CD4-positive, alpha-beta T cell treated with Interleukin-15 for 1 hour (primary cell): ENCODE results near the gene SLC10A2.
"Not testable (repeated sequence)": the region's sequence is repeated elsewhere in the genome, so short reads cannot be mapped to it uniquely, and the experiment has no call there.

Experiments used
- DNase-seq: peaks from one replicate; pipeline ENCODE4 v3.0.0-alpha.2; 2020

SLC10A2 gene

DNA sequence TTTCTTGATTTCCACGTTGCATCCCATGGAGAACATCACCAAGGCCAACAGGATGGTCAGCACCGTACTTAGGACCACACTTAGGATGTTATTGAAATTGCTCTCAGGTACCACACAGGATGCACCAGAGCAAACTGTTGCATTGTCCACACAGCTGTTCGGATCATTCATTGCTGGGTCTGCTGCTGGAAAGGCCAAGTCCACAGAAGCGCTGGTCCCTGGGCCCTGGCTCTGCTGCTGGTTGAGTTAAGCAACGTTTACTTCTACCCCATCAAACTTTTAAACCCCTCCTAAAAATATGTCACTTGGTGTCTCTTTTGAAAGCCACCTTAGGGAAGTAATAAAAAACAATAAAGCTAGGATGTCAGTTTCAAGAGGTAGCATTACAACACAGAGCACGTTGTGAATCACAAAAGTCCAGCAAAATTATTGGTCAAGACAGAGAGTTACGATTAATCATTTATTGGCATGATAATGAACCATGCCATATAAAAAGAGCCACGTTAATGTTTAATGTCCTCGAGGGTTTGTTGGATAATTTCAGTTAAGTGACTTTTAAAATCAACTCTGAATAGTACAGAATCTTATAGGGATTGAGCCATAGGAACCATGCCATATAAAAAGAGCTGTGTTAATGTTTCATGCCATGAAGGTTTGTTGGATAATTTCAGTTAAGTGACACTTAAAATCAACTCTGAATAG is at the start of gene SLC10A2:
Gene SLC10A2 (minus strand): TSS at position 339 of the 702 bp plus-strand sequence. CDS start 168 bp downstream, at position 171.
- DNase-seq: no peak

DNA sequence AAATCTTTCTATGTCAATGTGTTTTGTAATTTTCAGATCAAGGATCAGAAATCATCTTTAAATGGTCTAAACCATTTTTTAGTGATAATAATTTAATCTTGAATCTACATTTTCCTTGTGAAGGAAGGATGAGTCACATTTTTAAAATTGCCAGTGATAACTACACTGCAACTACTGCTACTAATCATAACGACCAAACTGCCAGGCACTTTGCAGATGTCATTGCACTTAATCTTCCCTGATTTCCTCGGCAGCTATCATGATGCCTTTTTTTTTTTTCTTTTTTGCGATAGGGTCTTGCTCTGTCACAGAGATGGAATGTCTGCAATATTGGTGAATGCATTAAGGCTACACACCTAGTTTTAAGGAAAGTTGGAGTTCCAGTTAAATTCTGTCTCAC is 41.4 kb upstream of the SLC10A2 start:
- no peak for DNase-seq

DNA sequence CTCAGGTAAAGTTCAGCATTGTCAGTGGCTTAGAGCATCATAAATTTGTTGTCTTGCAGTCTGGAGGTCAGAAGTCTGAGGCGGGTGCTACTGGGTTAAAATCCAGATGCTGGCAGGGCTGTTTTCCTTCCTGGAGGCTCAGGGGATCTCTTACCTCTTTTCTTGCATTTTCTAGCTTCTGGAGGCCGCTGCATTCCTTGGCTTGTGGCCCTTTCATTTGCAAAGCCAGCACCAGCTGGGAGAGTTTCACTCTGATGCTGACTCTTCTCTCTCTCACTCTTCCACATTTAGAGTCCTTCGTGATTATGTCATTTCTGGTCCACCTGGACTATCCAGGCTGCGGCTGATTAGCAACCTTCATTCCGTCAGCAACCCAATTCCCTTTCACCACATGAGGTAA is 38.1 kb upstream of the SLC10A2 start:
- no peak for DNase-seq

- DNase-seq: not testable (repeated sequence)
Measured at GRCh38 chr13:103103456-103103855, 37.2 kb upstream of the SLC10A2 start.

GRCh38 chr13:103102482-103102881 is 36.3 kb upstream of the SLC10A2 start:
- no peak for DNase-seq

GRCh38 chr13:103101901-103102300 is 35.7 kb upstream of the SLC10A2 start:
- DNase-seq: no peak

- no peak for DNase-seq
Measured at GRCh38 chr13:103101500-103101899, 35.3 kb upstream of the SLC10A2 start.

GRCh38 chr13:103100830-103101229 is 34.6 kb upstream of the SLC10A2 start:
- no peak for DNase-seq

- no peak for DNase-seq
Measured at GRCh38 chr13:103099722-103100293, 33.6 kb upstream of the SLC10A2 start.

- no peak for DNase-seq
Measured at GRCh38 chr13:103098535-103098934, 32.3 kb upstream of the SLC10A2 start.

DNA sequence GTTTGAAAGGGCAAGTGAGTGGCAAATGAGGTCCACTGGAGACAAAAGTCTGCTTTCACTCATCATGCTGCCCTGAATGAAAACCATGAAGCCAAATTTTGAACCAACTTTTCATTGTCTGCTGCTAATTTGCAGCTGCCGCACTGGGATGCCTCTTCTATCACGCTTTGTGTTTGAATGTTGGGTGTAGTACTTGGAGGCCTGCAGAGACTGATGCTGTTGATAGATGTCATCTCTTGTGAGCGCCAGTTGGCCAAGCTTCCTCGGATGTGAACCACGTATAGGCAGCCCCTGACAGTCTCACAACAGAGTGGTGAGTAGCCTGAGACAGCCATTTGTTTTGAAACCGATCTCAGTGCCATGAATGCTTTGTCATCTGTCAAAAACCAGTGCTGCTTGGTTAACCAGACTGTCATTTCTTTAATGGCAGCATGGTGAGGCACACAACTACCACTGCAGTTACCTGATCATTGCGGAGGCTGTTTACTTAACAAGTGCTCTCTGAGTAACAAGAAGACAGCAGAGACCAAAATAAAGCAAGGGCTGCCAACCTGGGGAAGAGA is 31.2 kb upstream of the SLC10A2 start:
- DNase-seq: no peak

GRCh38 chr13:103093649-103094048 is 27.4 kb upstream of the SLC10A2 start:
- not testable (repeated sequence) for DNase-seq

GRCh38 chr13:103087275-103087674 is 21.1 kb upstream of the SLC10A2 start:
- DNase-seq: no peak

DNA sequence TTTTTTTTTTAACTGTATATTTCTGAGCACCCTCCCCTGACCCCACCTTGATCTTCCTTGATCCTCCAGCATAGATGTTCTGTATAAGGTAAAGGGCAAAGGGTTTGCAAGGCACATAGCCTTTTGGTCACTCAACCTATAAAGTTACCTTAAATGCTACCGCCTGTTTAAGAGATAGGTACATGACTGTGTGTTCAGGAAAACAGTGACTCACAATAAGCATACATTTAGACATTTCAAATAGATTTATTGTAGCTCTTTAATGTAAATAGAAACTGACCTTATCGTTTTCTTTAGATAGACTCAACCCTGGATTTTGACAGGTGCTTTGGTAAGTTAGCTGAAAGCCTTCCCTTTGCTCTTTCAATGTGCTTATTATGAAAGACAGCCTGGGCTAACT is 15.2 kb upstream of the SLC10A2 start:
- DNase-seq: no peak

- DNase-seq: no peak
Measured at GRCh38 chr13:103078158-103078557, 11.9 kb upstream of the SLC10A2 start.

DNA sequence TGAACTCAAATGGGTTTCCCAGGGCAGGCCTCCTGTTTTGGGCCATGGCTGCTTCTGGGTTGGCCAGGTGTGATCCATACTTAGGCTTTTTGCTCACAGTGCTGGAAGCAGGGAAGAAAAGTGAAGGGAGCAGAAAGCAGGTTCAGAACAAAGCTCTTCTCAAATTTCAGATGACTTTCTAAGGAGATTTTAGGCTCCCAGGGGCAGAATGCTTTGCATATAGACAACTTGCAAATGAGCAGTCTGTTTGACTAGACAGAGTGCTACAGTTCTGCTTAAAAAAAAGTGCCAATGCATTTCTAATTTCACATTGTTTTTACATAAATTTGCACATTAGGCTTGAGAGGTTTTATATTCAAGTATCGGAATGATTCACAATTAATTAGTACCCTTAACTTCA is 2.6 kb upstream of the SLC10A2 start:
- DNase-seq: no peak

GRCh38 chr13:103067751-103068555 is 1.7 kb upstream of the SLC10A2 start:
- no peak for DNase-seq

DNA sequence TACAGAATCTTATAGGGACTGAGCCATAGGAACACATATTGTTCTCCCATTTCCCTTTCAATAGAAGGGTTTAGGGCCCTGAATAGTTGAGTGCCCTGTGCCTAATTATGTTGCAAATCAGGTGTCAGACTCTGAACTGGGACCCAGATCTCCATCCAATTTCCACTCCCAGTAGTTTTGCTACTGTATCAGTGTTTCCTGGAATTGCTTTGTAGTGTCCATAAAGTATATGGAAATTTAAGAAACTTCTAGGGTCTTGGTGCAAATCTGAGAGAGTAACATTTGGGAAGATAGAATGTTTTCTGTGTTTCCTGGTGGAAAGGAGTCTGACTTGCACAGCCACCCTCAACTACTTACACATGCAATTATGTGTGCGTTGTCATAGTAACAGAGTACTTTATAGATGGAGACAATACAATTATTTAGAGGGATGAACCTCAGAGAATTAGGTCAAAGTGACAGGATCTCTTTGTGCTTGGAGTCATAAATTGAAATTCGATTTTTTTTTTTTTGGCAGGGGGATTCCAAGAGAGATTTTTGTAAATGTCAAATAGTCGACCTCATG is 646 bp upstream of the SLC10A2 start:
- no peak for DNase-seq

- no peak for DNase-seq
Measured at GRCh38 chr13:103063376-103063775, 2.8 kb downstream of the SLC10A2 start.

- DNase-seq: no peak
Measured at GRCh38 chr13:103062079-103062478, 4.1 kb downstream of the SLC10A2 start.

- DNase-seq: no peak
Measured at GRCh38 chr13:103056008-103056407, 10.2 kb downstream of the SLC10A2 start.

DNA sequence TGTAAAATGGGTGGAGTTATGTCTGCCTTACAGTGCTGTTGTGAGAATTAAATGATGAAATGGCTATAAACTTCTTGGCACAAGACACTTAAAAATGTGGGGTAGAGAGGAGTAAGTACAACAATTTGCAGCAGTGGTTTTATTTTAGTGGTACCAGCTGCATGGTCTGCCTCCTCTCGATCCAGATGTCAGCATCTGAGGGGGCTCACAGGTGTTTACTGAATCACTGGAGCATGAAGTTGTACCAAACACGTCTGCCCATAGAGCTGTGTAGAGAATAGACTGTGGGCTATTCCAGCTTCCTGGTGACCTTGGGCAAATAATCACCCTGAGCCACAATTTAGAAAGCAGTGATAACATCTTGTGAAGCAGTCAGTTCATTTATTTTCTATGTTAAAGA is 11.1 kb downstream of the SLC10A2 start:
- no peak for DNase-seq

DNA sequence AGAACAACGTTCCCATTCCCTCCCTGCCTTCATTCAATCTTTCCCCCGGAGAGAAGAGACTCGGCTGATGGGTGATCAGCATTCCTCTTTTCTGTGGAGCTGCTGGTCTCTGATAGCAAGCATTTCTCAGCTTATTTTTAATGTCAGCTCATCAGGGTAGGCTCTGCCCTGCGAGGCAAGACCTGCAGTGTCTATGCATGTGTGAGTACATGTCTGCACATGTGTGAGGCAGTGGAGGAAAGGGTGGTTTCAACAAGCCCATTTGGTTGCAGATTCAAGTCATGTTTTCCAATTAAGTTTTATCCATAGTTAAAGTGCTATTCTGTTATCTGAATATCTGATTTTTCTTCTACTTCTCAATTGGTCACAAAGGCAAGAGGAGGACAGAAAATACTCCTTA is 19.5 kb downstream of the SLC10A2 start:
- DNase-seq: no peak
